ENCODE data around the gene DDX5.

DNA sequence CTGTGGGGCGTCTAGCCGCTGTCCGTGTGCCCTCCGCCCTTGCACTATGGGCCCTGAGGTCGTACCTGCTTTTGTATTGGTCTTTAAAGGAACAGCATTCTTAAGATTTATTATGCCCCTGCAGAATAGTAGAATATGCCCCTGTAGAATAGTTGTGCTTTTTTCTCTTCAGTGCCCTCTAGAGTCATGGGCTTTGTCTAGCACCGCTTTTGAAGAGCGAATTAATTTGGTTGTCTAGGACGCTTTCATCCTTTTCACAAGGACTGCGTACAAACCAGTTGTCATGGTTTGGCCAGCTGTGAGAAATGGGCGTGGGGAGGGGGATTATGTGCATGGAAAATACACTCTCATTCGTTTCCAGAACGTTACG lies 1.3 kb upstream of the DDX5 start:
- TF ChIP-seq POLR2AphosphoS5 (IDR thresholded peaks at IDR 0.05; ENCODE audit: low read depth, low read length) = no peak
- TF ChIP-seq, protein P1, sequence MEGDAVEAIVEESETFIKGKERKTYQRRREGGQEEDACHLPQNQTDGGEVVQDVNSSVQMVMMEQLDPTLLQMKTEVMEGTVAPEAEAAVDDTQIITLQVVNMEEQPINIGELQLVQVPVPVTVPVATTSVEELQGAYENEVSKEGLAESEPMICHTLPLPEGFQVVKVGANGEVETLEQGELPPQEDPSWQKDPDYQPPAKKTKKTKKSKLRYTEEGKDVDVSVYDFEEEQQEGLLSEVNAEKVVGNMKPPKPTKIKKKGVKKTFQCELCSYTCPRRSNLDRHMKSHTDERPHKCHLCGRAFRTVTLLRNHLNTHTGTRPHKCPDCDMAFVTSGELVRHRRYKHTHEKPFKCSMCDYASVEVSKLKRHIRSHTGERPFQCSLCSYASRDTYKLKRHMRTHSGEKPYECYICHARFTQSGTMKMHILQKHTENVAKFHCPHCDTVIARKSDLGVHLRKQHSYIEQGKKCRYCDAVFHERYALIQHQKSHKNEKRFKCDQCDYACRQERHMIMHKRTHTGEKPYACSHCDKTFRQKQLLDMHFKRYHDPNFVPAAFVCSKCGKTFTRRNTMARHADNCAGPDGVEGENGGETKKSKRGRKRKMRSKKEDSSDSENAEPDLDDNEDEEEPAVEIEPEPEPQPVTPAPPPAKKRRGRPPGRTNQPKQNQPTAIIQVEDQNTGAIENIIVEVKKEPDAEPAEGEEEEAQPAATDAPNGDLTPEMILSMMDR (IDR thresholded peaks at IDR 0.05) = peak; percentile 59
- TF ChIP-seq, protein P2, sequence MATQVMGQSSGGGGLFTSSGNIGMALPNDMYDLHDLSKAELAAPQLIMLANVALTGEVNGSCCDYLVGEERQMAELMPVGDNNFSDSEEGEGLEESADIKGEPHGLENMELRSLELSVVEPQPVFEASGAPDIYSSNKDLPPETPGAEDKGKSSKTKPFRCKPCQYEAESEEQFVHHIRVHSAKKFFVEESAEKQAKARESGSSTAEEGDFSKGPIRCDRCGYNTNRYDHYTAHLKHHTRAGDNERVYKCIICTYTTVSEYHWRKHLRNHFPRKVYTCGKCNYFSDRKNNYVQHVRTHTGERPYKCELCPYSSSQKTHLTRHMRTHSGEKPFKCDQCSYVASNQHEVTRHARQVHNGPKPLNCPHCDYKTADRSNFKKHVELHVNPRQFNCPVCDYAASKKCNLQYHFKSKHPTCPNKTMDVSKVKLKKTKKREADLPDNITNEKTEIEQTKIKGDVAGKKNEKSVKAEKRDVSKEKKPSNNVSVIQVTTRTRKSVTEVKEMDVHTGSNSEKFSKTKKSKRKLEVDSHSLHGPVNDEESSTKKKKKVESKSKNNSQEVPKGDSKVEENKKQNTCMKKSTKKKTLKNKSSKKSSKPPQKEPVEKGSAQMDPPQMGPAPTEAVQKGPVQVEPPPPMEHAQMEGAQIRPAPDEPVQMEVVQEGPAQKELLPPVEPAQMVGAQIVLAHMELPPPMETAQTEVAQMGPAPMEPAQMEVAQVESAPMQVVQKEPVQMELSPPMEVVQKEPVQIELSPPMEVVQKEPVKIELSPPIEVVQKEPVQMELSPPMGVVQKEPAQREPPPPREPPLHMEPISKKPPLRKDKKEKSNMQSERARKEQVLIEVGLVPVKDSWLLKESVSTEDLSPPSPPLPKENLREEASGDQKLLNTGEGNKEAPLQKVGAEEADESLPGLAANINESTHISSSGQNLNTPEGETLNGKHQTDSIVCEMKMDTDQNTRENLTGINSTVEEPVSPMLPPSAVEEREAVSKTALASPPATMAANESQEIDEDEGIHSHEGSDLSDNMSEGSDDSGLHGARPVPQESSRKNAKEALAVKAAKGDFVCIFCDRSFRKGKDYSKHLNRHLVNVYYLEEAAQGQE (IDR thresholded peaks at IDR 0.05; ENCODE audit: insufficient read depth in 1 of 2, low read depth in 2 of 2, low read length in 1 of 2) = no peak
